ENCODE measurements around the gene PPARA.

Gene PPARA

GRCh38 chr22:46162771-46163556 lies 12.6 kb downstream of the PPARA start:
- Histone ChIP-seq H3K36me3 (replicated peaks; ENCODE audit: insufficient read depth, low read length) (no peaks in the 10 kb centered on the region), H4K20me1 (ENCODE audit: insufficient read depth, low read length) (no peaks in the 10 kb centered on the region), H2AFZ (ENCODE audit: low read length) (no peak overlapping the region), H3K4me2 (ENCODE audit: low read depth, low read length) (no peak overlapping the region), H3K4me1 (ENCODE audit: low read length) (no peaks in the 10 kb centered on the region), H3K27ac (ENCODE audit: low read length) (no peak overlapping the region), H3K79me2 (ENCODE audit: low read length) (no peaks in the 10 kb centered on the region), H3K9ac (ENCODE audit: low read length) (no peak overlapping the region), H3K9me2 (replicated peaks; ENCODE audit: insufficient read depth, low read length) (no peaks in the 10 kb centered on the region), H3F3A (ENCODE audit: insufficient read depth, low read length) (no peaks in the 10 kb centered on the region), H3K4me3 (ENCODE audit: low read length) (no peak overlapping the region), H3K27me3 (replicated peaks; ENCODE audit: insufficient read depth, low read length) (no peaks in the 10 kb centered on the region), H3K9me3 (replicated peaks; ENCODE audit: insufficient read depth, low read length) (no peaks in the 10 kb centered on the region)
- TF ChIP-seq EZH2phosphoT487 (IDR thresholded peaks at IDR 0.05; ENCODE audit: low read length) (no peak), CTCF (IDR thresholded peaks at IDR 0.05; ENCODE audit: low read length) (no peak), EZH2 (optimal IDR thresholded peaks at IDR 0.05; ENCODE audit: low read depth, low read length) (no peak)
- DNase-seq, result no peak

- Histone ChIP-seq H3K27me3 (replicated peaks; ENCODE audit: insufficient read depth, low read length) (no peaks in the 10 kb centered on the region), H3K9me3 (replicated peaks; ENCODE audit: insufficient read depth, low read length) (no peaks in the 10 kb centered on the region), H3K4me2 (ENCODE audit: low read depth, low read length) (no peak overlapping the region), H4K20me1 (ENCODE audit: insufficient read depth, low read length) (no peaks in the 10 kb centered on the region), H3K79me2 (ENCODE audit: low read length) (no peaks in the 10 kb centered on the region), H3K9ac (ENCODE audit: low read length) (no peak overlapping the region), H3K4me3 (ENCODE audit: low read length) (no peak overlapping the region), H3K9me2 (replicated peaks; ENCODE audit: insufficient read depth, low read length) (no peaks in the 10 kb centered on the region), H2AFZ (ENCODE audit: low read length) (no peak overlapping the region), H3K36me3 (replicated peaks; ENCODE audit: insufficient read depth, low read length) (no peaks in the 10 kb centered on the region), H3K27ac (ENCODE audit: low read length) (no peak overlapping the region), H3K4me1 (ENCODE audit: low read length) (no peaks in the 10 kb centered on the region), H3F3A (ENCODE audit: insufficient read depth, low read length) (no peaks in the 10 kb centered on the region)
- no peak for TF ChIP-seq CTCF (IDR thresholded peaks at IDR 0.05; ENCODE audit: low read length)
- no peak for TF ChIP-seq EZH2 (optimal IDR thresholded peaks at IDR 0.05; ENCODE audit: low read depth, low read length)
- TF ChIP-seq EZH2phosphoT487 (IDR thresholded peaks at IDR 0.05; ENCODE audit: low read length), result no peak
- no peak for DNase-seq
Measured at GRCh38 chr22:46163557-46163888, 13.2 kb downstream of the PPARA start.

GRCh38 chr22:46165977-46166376 lies 15.7 kb downstream of the PPARA start:
- Histone ChIP-seq H3K27me3 (replicated peaks; ENCODE audit: insufficient read depth, low read length) (no peaks in the 10 kb centered on the region), H2AFZ (ENCODE audit: low read length) (no peak overlapping the region), H3K4me3 (ENCODE audit: low read length) (no peak overlapping the region), H3K9me2 (replicated peaks; ENCODE audit: insufficient read depth, low read length) (no peaks in the 10 kb centered on the region), H3K4me1 (ENCODE audit: low read length) (no peaks in the 10 kb centered on the region), H3K4me2 (ENCODE audit: low read depth, low read length) (no peak overlapping the region), H3K79me2 (ENCODE audit: low read length) (no peaks in the 10 kb centered on the region), H4K20me1 (ENCODE audit: insufficient read depth, low read length) (no peaks in the 10 kb centered on the region), H3K27ac (ENCODE audit: low read length) (no peak overlapping the region), H3K9me3 (replicated peaks; ENCODE audit: insufficient read depth, low read length) (no peaks in the 10 kb centered on the region), H3F3A (ENCODE audit: insufficient read depth, low read length) (no peaks in the 10 kb centered on the region), H3K36me3 (replicated peaks; ENCODE audit: insufficient read depth, low read length) (no peaks in the 10 kb centered on the region), H3K9ac (ENCODE audit: low read length) (no peak overlapping the region)
- no peak for DNase-seq
- TF ChIP-seq EZH2 (optimal IDR thresholded peaks at IDR 0.05; ENCODE audit: low read depth, low read length), result no peak
- TF ChIP-seq EZH2phosphoT487 (IDR thresholded peaks at IDR 0.05; ENCODE audit: low read length), result no peak
- TF ChIP-seq CTCF (IDR thresholded peaks at IDR 0.05; ENCODE audit: low read length), result no peak

All from MM.1S (cell line).